Measurements from ENCODE around the gene DGKQ. TPM values are rescaled to one million over a fixed set of nuclear protein-coding genes. Genes with fewer than 3 reads are reported as not detected.
A peak's percentile ranks its signal among the peaks of the same experiment; 100 is the strongest.
"Not testable (repeated sequence)": the region's sequence is repeated elsewhere in the genome, so short reads cannot be mapped to it uniquely, and the experiment has no call there.

DGKQ gene
- total RNA-seq, 1 donor from 2014 or later: 13.2 TPM

GRCh38 chr4:951186-951585 lies 22.2 kb downstream of the DGKQ start:
- no peak for DNase-seq (ENCODE audit: low read depth in 2 of 2)

GRCh38 chr4:950136-951020 lies 23.0 kb downstream of the DGKQ start:
- DNase-seq (ENCODE audit: low read depth in 2 of 2): no peak

- no peak for DNase-seq (ENCODE audit: low read depth in 2 of 2)
Measured at GRCh38 chr4:949656-950055, 23.7 kb downstream of the DGKQ start.

GRCh38 chr4:948936-949300 lies 24.5 kb downstream of the DGKQ start:
- DNase-seq (ENCODE audit: low read depth in 2 of 2): no peak

- no peak for DNase-seq (ENCODE audit: low read depth in 2 of 2)
Measured at GRCh38 chr4:948101-948935, 25.1 kb downstream of the DGKQ start.

- no peak for DNase-seq (ENCODE audit: low read depth in 2 of 2)
Measured at GRCh38 chr4:947491-947971, 25.8 kb downstream of the DGKQ start.

- no peak for DNase-seq (ENCODE audit: low read depth in 2 of 2)
Measured at GRCh38 chr4:946517-947471, 26.6 kb downstream of the DGKQ start.

- no peak for DNase-seq (ENCODE audit: low read depth in 2 of 2)
Measured at GRCh38 chr4:946103-946450, 27.3 kb downstream of the DGKQ start.

- DNase-seq (ENCODE audit: low read depth in 2 of 2): no peak
Measured at GRCh38 chr4:945274-946102, 27.9 kb downstream of the DGKQ start.

- DNase-seq (ENCODE audit: low read depth in 2 of 2): not testable (repeated sequence)
Measured at GRCh38 chr4:939508-939907, 33.9 kb downstream of the DGKQ start.

- DNase-seq (ENCODE audit: low read depth in 2 of 2): peak in 1 of 2 donors; percentile 46
Measured at GRCh38 chr4:932713-933070, 40.7 kb downstream of the DGKQ start.

- DNase-seq (ENCODE audit: low read depth in 2 of 2): peak; percentile 93 to 97
Measured at GRCh38 chr4:931960-932712, 41.2 kb downstream of the DGKQ start, which contains the start of the genes GAK and TMEM175. TSS of gene GAK (minus strand) at chr4:932316. CDS start at chr4:932187, 129 bp downstream. TSS of gene TMEM175 (plus strand) at chr4:932460. CDS start at chr4:947740, 15,280 bp downstream.

GRCh38 chr4:931194-931959 lies 42.0 kb downstream of the DGKQ start:
- peak; percentile 55 to 79 for DNase-seq (ENCODE audit: low read depth in 2 of 2)

GRCh38 chr4:930827-931193 lies 42.6 kb downstream of the DGKQ start:
- DNase-seq (ENCODE audit: low read depth in 2 of 2): no peak

GRCh38 chr4:930028-930551 lies 43.3 kb downstream of the DGKQ start:
- no peak for DNase-seq (ENCODE audit: low read depth in 2 of 2)

GRCh38 chr4:929096-929765 lies 44.1 kb downstream of the DGKQ start:
- DNase-seq (ENCODE audit: low read depth in 2 of 2): no peak

GRCh38 chr4:927566-927965 lies 45.8 kb downstream of the DGKQ start:
- DNase-seq (ENCODE audit: low read depth in 2 of 2): not testable (repeated sequence)

- DNase-seq (ENCODE audit: low read depth in 2 of 2): peak in 1 of 2 donors; percentile 13
Measured at GRCh38 chr4:926538-926937, 46.8 kb downstream of the DGKQ start.

Measured in dermis microvascular lymphatic vessel endothelial cell (primary cell).